ENCODE results near the gene MCAM.

The MCAM gene

DNA sequence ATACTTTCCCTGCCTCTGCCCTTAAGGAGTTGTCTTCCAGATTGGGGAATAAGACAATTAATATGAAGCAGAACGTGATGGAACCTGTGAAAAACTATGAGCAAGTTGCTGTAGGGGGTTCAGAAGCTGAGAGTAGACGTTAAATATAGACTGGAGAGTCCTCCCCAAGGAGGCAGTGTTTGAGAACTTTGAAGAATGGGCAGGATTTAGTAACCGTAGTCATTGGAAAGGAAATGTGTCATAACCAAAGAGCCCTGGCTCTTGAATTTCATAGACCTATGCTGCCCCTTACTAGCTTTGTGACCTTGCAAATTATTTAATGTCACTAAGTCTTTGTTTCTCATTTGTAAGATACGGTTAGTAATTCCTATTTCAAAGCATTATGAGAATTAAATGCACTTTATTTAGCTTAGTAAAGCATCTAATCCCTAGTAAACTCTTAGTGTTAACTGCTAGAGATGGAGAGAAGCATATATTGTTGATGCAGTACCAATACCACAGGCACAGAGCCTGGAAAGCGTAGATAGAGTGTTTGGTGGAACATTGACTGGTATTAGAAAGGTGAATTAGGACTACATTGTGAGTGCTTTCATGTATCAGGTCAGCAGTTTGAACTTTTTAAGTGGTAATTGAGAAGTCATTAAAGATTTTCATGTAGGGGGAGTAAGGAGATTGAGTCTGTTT lies 54.1 kb downstream of the MCAM start:
- DNase-seq (ENCODE audit: insufficient read length, low spot score) (no peak), FAIRE-seq (no peak)
- TF ChIP-seq, protein P1, sequence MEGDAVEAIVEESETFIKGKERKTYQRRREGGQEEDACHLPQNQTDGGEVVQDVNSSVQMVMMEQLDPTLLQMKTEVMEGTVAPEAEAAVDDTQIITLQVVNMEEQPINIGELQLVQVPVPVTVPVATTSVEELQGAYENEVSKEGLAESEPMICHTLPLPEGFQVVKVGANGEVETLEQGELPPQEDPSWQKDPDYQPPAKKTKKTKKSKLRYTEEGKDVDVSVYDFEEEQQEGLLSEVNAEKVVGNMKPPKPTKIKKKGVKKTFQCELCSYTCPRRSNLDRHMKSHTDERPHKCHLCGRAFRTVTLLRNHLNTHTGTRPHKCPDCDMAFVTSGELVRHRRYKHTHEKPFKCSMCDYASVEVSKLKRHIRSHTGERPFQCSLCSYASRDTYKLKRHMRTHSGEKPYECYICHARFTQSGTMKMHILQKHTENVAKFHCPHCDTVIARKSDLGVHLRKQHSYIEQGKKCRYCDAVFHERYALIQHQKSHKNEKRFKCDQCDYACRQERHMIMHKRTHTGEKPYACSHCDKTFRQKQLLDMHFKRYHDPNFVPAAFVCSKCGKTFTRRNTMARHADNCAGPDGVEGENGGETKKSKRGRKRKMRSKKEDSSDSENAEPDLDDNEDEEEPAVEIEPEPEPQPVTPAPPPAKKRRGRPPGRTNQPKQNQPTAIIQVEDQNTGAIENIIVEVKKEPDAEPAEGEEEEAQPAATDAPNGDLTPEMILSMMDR (IDR thresholded peaks at IDR 0.05; ENCODE audit: insufficient read depth, missing control alignments) = no peak

DNA sequence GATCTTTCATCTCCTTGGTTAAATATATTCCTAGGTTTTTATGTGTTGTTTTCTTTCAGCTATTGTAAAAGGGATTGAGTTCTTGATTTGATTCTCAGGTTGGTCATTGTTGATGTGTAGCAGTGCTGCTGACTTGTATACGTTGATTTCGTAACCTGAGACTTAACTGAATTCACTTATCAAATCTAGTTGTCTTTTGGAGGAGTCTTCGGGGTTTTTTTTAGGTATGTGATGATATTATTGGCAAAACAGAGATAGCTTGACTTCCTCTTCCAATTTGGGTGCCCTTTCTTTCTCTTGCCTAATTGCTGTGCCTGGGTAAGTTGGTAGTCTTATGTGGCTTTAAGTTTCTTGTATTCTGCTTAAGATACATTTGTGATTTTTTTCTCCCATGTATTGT lies 57.9 kb downstream of the MCAM start:
- TF ChIP-seq, protein P1 (IDR thresholded peaks at IDR 0.05; ENCODE audit: insufficient read depth, missing control alignments) = no peak
- DNase-seq (ENCODE audit: insufficient read length, low spot score) (no peak), FAIRE-seq (no peak)
